GM19351 (cell line): ENCODE results near the gene LYPD3.

Experiments used
- ATAC-seq: cut with Tn5 transposase; IDR thresholded peaks from one replicate; pipeline ENCODE4 v1.9.1; 2021; ENCODE audit warnings: mild to moderate bottlenecking, moderate library complexity; ENCODE audit not compliant: unreplicated experiment

Gene LYPD3

GRCh38 chr19:43486412-43486811, 21.0 kb upstream of the LYPD3 start:
- no peak for ATAC-seq

GRCh38 chr19:43485951-43486350, 20.5 kb upstream of the LYPD3 start:
- no peak for ATAC-seq

- ATAC-seq: no peak
Measured at GRCh38 chr19:43483281-43483680, 17.9 kb upstream of the LYPD3 start.

GRCh38 chr19:43482193-43482592, 16.8 kb upstream of the LYPD3 start:
- no peak for ATAC-seq

GRCh38 chr19:43481701-43482100, 16.3 kb upstream of the LYPD3 start:
- ATAC-seq: no peak

GRCh38 chr19:43480574-43480973, 15.2 kb upstream of the LYPD3 start:
- no peak for ATAC-seq

GRCh38 chr19:43479961-43480561, 14.7 kb upstream of the LYPD3 start:
- no peak for ATAC-seq

GRCh38 chr19:43479226-43479625, 13.8 kb upstream of the LYPD3 start:
- no peak for ATAC-seq

GRCh38 chr19:43478323-43478722, 12.9 kb upstream of the LYPD3 start:
- no peak for ATAC-seq

GRCh38 chr19:43476606-43477005, 11.2 kb upstream of the LYPD3 start:
- no peak for ATAC-seq

- peak; percentile 87 for ATAC-seq
Measured at GRCh38 chr19:43474986-43475705, 9.7 kb upstream of the LYPD3 start.

- ATAC-seq: no peak
Measured at GRCh38 chr19:43474487-43474886, 9.1 kb upstream of the LYPD3 start.

GRCh38 chr19:43471091-43471490, 5.7 kb upstream of the LYPD3 start:
- ATAC-seq: no peak

GRCh38 chr19:43470288-43470687, 4.9 kb upstream of the LYPD3 start:
- no peak for ATAC-seq

- ATAC-seq: no peak
Measured at GRCh38 chr19:43469160-43469480, 3.7 kb upstream of the LYPD3 start.

GRCh38 chr19:43468354-43469159, 3.1 kb upstream of the LYPD3 start:
- no peak for ATAC-seq

- ATAC-seq: no peak
Measured at GRCh38 chr19:43467730-43468129, 2.3 kb upstream of the LYPD3 start.

GRCh38 chr19:43467276-43467675, 1.9 kb upstream of the LYPD3 start:
- no peak for ATAC-seq

- ATAC-seq: no peak
Measured at GRCh38 chr19:43466793-43467192, 1.4 kb upstream of the LYPD3 start.

- ATAC-seq: peak; percentile 40
Measured at GRCh38 chr19:43464134-43464775, 1.2 kb downstream of the LYPD3 start.

- peak; percentile 83 for ATAC-seq
Measured at GRCh38 chr19:43463381-43464133, 1.9 kb downstream of the LYPD3 start.
